Skeletal muscle satellite cell (primary cell): ENCODE measurements around the gene ENTPD2.

Experiments used
- H3K27me3 ChIP-seq: 2 replicates; pipeline ENCODE4 v1.7.0; 2013; ENCODE audit warnings: low read length; ENCODE audit not compliant: control insufficient read depth, insufficient read depth
- H3K36me3 ChIP-seq: 2 replicates; pipeline ENCODE4 v1.7.0; 2013; ENCODE audit warnings: mild to moderate bottlenecking, control low read depth, low read length; ENCODE audit not compliant: insufficient read depth
- H3K4me1 ChIP-seq: 2 replicates; pipeline ENCODE4 v1.7.0; 2013; ENCODE audit warnings: low read length; ENCODE audit not compliant: control insufficient read depth, insufficient read depth
- H3K4me2 ChIP-seq: 2 replicates; pipeline ENCODE4 v1.7.0; 2013; ENCODE audit warnings: mild to moderate bottlenecking, low read length
- H3K4me3 ChIP-seq: 2 replicates; pipeline ENCODE4 v1.7.0; 2013; ENCODE audit warnings: low read length
- H3K9ac ChIP-seq: 2 replicates; pipeline ENCODE4 v1.7.0; 2013; ENCODE audit warnings: mild to moderate bottlenecking, low read depth, low read length, moderate library complexity
- H3K9me3 ChIP-seq: replicated peaks from 2 replicates; pipeline ENCODE4 v1.7.0; 2013; ENCODE audit warnings: mild to moderate bottlenecking, control low read depth, low read length

The ENTPD2 gene

DNA sequence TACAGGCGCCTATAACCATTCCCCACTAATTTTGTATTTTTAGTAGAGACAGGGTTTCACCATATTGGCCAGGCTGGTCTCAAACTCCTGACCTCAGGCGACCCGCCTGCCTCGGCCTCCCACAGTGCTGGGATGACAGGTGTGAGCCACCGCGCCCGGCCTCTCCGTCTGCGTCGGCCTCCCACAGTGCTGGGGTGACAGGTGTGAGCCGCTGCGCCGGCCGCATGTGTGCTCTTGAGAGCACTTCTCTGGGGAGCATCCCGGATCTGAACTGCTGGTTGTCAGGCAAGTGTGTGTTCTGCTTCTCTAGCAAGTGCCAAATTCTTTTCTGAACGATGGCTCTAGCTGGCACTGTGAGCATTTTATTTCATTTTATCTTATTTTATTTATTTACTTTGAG lies 3.7 kb upstream of the ENTPD2 start:
- Histone ChIP-seq H3K36me3 (no peaks in the 10 kb centered on the region), H3K4me3 (no peak overlapping the region), H3K27me3 (peaks cover 49% of the 10 kb centered on the region), H3K9ac (no peak overlapping the region), H3K4me1 (peaks cover 6% of the 10 kb centered on the region), H3K4me2 (no peak overlapping the region), H3K9me3 (no peaks in the 10 kb centered on the region)

DNA sequence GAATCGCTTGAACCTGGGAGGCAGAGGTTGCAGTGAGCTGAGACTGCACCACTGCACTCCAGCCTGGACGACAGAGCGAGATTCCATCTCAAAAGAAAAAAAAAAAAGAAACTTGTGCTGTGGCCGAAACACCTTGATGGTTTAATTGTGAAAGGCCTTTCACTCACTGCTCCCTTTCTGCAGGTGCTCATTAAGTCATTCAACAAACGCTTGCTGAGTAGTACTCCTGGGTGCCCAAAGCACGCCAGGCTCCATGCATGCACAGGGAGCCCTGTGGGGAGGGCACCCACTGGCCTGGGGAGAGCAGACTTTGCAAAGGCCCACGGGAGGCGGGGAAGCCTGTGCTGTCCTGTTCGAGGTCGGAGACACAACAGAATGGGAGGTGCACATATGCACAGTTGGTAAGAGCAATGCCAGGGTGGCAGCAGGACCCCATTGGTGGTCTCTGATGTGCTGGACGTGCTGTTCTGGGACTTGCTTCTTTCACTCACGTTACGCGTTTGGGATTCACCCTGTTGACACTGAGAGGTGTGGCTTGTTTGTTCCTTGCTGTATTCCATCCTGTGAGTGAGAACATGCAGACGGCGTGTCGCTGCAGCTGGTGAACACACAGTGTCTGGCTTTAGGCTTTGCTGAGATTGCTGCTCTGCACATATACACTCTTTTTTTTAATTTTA lies 3.0 kb upstream of the ENTPD2 start:
- Histone ChIP-seq H3K36me3 (no peaks in the 10 kb centered on the region), H3K4me1 (peaks cover 6% of the 10 kb centered on the region), H3K4me3 (no peak overlapping the region), H3K27me3 (peaks cover 53% of the 10 kb centered on the region), H3K4me2 (no peak overlapping the region), H3K9ac (no peak overlapping the region), H3K9me3 (no peaks in the 10 kb centered on the region)

DNA sequence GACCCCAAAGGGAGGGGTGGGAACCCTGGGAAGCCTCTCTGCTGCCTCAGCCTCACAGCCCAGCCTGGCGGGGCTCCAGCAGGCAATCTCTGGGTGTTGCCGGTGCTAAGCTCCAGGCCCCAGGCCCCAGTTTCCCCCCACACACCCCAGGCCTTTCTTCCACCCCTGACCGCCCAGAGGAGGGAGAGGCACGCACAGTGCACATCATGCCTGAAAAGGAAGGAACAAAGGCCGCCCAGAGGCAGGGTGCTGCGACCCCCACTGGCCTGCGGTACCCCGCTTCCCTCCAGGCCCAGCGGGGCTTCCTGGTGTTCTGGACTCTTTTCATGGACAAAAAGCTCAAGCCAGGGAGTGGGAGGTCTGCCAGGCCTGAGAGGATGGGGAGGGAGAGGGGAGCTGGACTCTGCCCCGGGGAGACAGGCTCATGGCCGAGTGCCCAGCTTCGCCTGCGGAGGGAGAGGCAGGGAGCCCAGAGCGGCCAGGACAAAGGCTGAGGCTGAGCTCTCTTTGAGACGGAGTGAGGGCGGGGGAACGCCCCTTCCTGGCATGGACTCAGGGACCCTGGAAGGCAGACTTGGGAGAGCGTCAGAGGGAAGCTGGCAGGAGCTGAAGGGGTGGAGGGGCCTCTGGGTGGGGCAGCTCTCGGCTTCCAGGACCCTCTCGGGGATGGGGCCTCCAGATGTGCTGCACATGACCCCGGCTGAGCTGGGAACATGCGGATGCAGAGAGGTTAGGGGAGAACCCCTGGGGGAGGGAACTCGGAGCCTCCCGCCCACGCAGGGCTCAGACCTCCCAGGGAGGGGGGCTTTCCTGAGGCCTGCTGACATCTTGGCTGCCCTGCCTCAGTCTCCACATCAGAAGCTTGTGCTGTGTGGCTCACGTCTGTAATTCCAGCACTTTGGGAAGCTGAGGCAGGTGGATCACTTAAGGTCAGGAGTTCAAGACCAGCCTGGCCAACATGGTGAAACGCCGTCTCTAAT lies 1.8 kb upstream of the ENTPD2 start:
- Histone ChIP-seq H3K4me2 (peak overlapping the region; percentile 4), H3K9ac (no peak overlapping the region), H3K4me3 (no peak overlapping the region), H3K27me3 (peaks cover 53% of the 10 kb centered on the region), H3K9me3 (no peaks in the 10 kb centered on the region), H3K4me1 (peaks cover 6% of the 10 kb centered on the region), H3K36me3 (no peaks in the 10 kb centered on the region)

DNA sequence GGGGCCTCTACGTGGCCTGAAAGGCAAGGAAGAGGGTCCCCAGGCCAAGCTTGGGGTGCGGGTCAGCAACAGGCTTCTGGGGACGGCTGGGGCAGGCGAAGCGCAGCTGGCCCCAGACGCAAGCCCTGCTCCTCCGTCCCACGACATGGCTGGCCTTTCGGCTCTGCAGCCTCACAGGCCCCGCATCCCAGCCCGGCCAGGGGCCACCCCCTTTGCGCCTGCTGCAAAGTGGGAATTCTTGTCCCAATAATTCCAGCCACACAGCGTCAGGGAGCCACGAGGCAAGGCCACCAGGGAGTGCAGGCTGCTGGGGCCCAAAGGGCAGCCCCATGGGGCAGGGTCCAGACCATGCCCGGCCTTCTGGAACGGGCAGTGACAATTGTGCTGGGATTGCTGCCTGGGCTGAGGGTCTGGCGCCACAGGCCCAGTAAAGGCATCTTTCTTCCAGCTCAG lies 1.1 kb upstream of the ENTPD2 start:
- no peaks in the 10 kb centered on the region for H3K36me3 ChIP-seq
- no peak overlapping the region for H3K9ac ChIP-seq
- no peaks in the 10 kb centered on the region for H3K9me3 ChIP-seq
- peaks cover 53% of the 10 kb centered on the region for H3K27me3 ChIP-seq
- peaks cover 6% of the 10 kb centered on the region for H3K4me1 ChIP-seq
- no peak overlapping the region for H3K4me3 ChIP-seq
- H3K4me2 ChIP-seq = no peak overlapping the region

DNA sequence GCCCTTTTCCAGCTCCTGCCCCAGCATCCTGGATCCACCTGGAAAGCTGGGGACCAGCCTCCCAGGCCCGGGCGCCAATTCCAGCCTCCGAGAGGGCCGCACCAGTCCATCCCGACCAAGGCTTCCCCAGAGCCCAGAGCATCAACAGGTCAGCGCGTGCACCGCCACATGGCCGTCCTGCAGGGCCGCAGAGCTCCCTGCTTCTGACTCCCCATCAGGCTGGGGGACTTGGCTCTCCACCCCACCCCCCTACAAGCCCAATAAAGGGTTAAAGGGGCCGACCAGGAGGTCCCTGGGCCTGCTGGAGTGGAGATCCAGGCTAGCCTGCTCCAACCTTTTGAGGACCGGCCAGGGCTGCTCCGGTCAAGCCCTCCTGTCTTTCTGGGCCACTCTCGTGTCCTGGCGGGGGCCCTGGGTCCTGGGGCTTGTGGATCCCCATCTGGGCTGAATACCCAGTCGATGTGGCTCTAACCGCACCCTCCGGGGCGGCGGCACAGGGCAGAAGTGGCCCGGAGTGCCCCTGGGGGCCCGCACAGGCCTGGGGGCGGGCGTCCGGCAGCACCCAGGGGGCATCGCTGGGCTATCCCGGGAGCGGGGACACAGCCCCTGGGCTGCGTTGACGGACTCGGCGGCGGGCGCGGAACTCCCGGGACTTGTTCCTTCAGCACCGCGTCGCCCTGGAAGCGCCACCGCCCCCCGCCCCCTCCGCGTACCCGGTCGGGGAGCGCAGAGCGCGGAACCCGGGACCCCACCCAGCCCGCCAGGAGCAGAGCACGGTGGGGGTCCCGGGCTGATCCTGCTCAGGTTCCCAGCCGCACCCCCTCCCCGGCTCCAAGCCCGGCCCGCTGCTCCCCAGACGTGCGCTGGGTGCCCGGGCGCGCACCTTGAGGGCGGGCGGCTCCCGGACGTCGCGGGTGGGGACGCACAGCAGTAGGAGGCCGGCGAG lies 590 bp downstream of the ENTPD2 start:
- H3K27me3 ChIP-seq = peaks cover 54% of the 10 kb centered on the region
- H3K4me3 ChIP-seq = no peak overlapping the region
- no peak overlapping the region for H3K9ac ChIP-seq
- H3K4me1 ChIP-seq = peaks cover 6% of the 10 kb centered on the region
- no peaks in the 10 kb centered on the region for H3K9me3 ChIP-seq
- no peak overlapping the region for H3K4me2 ChIP-seq
- no peaks in the 10 kb centered on the region for H3K36me3 ChIP-seq

DNA sequence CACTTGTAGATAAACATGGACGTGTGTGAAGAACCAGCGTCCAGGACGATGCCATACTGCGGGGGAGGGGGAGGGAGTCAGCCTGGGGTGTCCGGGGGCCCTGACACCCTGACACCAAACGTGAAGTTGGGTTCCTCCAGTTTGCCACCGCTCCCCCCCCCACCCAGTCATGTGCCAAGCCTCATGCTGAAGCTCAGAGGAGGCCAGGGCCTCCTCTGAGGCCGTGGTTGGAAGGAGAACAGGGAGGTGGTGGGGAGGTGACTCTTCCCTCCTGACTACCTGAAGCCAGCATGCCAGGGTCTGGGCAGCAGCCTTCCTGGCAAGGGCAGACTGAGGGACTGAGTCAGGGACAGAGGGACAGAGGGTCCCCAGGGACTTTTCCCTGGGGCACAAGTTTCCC lies 1.6 kb downstream of the ENTPD2 start:
- H3K4me3 ChIP-seq = no peak overlapping the region

DNA sequence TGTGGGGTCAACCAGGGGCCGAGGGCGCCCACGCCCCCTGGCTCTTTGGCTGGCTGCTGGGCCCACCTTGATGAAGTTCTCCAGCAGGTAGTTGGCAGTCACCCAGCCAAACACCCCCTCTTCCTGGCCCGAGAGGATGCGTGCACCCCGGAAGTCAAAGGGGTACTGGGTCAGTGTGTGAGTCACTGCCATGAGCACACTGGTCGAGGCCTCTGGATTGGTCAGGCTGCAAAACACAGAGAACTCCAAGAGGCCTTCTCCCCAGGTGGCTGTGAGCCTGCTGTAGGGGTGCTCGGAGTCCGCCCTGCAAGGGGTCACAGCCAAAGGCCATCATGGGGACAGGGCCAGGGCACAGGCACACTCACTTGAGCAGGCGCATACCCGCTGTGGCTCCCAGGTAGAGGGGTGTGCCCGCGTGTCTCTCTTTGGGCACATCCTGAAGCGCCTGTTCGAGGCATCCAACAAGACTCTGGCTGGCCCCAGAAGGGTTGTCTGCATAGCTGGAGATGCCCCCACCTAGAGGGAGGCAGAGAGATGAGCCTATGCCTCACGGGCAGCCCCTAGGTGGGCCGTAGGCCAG lies 2.6 kb downstream of the ENTPD2 start:
- no peaks in the 10 kb centered on the region for H3K36me3 ChIP-seq
- H3K4me3 ChIP-seq = no peak overlapping the region
- H3K27me3 ChIP-seq = peaks cover 58% of the 10 kb centered on the region
- H3K9ac ChIP-seq = no peak overlapping the region
- no peaks in the 10 kb centered on the region for H3K9me3 ChIP-seq
- peaks cover 9% of the 10 kb centered on the region for H3K4me1 ChIP-seq
- H3K4me2 ChIP-seq = no peak overlapping the region

More for the DNA sequence above, 1.6 kb downstream of the ENTPD2 start:
- Histone ChIP-seq H3K27me3 (peaks cover 61% of the 10 kb centered on the region), H3K9me3 (no peaks in the 10 kb centered on the region), H3K9ac (no peak overlapping the region), H3K4me2 (no peak overlapping the region), H3K4me1 (peaks cover 6% of the 10 kb centered on the region), H3K36me3 (no peaks in the 10 kb centered on the region)

DNA sequence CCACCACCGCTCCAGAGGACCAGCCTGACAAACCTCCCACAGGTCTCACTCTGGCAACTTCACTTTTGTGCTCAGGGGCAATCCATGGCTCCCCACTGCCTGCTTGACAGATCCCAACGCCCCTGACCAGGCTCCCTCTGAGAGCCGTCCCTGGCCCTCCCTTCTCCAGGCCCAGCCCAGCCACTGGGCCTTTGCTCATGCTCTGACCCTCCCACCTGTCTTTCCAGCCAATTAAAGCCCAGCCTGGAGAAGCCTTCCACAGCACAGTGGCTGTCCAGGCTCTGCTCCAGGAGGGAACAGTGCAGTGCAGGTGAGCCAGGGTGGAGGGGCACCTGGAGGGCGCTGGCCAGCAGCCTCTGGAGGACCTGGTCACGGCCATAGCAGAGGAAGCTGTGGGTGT lies 3.3 kb downstream of the ENTPD2 start:
- Histone ChIP-seq H3K27me3 (peaks cover 52% of the 10 kb centered on the region), H3K9me3 (no peaks in the 10 kb centered on the region), H3K4me2 (no peak overlapping the region), H3K4me1 (peaks cover 7% of the 10 kb centered on the region), H3K4me3 (no peak overlapping the region), H3K36me3 (no peaks in the 10 kb centered on the region), H3K9ac (no peak overlapping the region)

DNA sequence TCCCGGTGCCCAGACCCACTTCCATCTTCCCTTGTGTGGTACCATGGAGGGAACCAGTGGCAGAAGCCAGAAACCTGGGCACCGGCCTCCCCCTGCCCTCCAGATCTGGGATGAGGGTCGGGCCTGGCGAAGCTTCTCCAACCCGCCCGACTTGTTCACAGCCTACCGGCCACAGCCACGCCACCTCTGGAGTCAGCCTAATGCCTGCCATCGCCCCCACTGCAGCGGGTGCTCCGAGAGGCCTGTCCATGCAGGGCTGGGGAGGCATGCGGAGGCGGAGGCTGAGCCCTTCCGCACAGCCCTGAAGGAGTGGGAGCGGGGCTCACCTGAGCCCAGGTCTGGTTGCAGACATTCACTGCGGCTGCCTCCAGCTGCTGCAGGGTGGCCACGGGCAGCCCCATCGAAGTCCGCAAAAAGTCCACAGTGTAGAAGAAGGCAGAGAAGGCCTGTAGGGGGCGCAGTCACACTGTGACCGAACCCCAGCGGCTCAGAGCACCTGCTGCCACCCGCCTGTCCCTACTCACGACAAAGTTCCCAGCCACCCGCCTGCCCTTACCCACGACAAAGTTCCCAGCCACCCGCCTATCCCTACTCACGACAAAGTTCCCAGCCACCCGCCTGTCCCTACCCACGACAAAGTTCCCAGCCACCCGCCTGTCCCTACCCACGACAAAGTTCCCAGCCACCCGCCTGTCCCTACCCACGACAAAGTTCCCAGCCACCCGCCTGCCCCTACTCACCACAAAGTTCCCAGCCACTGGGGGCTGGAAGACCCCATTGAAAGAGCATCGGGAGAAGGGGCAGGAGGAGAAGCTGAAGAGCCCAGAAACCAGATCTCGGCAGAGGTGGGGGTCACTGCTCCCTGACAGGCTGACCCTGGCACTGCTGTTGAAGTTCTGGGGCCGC lies 4.1 kb downstream of the ENTPD2 start:
- H3K27me3 ChIP-seq = peaks cover 45% of the 10 kb centered on the region
- H3K9ac ChIP-seq = no peak overlapping the region
- no peaks in the 10 kb centered on the region for H3K36me3 ChIP-seq
- H3K9me3 ChIP-seq = no peaks in the 10 kb centered on the region
- H3K4me1 ChIP-seq = peaks cover 11% of the 10 kb centered on the region
- no peak overlapping the region for H3K4me2 ChIP-seq
- H3K4me3 ChIP-seq = no peak overlapping the region
